ENCODE results near the gene PERM1. TPM values are rescaled to one million over a fixed set of nuclear protein-coding genes. Genes with fewer than 3 reads are reported as not detected.

The PERM1 gene
- total RNA-seq, 2 donors from 2014 or later: 0.80 to 3.9 TPM

DNA sequence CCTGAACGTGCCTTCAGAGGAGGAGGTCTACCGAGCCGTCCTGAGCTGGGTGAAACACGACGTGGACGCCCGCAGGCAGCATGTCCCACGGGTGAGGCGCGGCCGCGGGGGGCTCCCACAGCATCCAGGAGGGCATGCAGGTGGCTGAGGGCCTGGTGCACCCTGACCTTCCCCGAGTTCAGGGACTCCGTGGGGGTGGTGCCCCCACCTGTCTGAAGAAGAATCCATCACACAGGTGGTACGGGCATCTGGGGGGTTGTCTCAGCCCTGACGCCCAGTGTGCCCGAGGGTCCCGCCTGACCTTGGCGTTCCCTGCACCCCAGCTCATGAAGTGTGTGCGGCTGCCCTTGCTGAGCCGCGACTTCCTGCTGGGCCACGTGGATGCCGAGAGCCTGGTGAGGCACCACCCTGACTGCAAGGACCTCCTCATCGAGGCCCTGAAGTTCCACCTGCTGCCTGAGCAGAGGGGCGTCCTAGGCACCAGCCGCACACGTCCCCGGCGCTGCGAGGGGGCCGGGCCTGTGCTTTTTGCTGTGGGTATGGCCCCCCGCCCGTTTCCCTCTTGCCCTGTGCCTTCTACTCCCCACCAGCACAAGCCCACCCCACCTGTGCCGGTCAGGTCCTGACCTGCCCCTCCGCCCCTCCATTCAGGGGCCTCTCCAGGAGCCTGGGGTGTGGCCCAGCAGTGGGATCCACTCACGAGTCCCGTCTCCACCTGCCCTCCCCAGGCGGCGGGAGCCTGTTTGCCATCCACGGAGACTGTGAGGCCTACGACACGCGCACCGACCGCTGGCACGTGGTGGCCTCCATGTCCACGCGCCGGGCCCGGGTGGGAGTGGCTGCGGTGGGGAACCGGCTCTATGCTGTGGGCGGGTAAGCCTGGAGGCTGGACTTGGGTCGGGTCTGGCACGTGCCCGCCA is 19.3 kb downstream of the PERM1 start:
- no peak overlapping the region for H3K4me3 ChIP-seq
- WGBS: 94% methylated on average over 53 of the region's 57 CpGs
- H3K9me3 ChIP-seq: no peaks in the 10 kb centered on the region
- no peak overlapping the region for H3K27ac ChIP-seq
- peaks cover 8% of the 10 kb centered on the region for H3K4me1 ChIP-seq (replicated peaks)
- H3K36me3 ChIP-seq: no peaks in the 10 kb centered on the region
- intact Hi-C loops (cut with DNase I): no loop called here
- TF ChIP-seq, protein P1, sequence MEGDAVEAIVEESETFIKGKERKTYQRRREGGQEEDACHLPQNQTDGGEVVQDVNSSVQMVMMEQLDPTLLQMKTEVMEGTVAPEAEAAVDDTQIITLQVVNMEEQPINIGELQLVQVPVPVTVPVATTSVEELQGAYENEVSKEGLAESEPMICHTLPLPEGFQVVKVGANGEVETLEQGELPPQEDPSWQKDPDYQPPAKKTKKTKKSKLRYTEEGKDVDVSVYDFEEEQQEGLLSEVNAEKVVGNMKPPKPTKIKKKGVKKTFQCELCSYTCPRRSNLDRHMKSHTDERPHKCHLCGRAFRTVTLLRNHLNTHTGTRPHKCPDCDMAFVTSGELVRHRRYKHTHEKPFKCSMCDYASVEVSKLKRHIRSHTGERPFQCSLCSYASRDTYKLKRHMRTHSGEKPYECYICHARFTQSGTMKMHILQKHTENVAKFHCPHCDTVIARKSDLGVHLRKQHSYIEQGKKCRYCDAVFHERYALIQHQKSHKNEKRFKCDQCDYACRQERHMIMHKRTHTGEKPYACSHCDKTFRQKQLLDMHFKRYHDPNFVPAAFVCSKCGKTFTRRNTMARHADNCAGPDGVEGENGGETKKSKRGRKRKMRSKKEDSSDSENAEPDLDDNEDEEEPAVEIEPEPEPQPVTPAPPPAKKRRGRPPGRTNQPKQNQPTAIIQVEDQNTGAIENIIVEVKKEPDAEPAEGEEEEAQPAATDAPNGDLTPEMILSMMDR (IDR thresholded peaks at IDR 0.05): no peak
- TF ChIP-seq POLR2AphosphoS5 (IDR thresholded peaks at IDR 0.05) (no peak), POLR2A (IDR thresholded peaks at IDR 0.05) (no peak)
- no peaks in the 10 kb centered on the region for H3K27me3 ChIP-seq (replicated peaks; ENCODE audit: insufficient read depth)
- no peak for DNase-seq (ENCODE audit: low spot score)

DNA sequence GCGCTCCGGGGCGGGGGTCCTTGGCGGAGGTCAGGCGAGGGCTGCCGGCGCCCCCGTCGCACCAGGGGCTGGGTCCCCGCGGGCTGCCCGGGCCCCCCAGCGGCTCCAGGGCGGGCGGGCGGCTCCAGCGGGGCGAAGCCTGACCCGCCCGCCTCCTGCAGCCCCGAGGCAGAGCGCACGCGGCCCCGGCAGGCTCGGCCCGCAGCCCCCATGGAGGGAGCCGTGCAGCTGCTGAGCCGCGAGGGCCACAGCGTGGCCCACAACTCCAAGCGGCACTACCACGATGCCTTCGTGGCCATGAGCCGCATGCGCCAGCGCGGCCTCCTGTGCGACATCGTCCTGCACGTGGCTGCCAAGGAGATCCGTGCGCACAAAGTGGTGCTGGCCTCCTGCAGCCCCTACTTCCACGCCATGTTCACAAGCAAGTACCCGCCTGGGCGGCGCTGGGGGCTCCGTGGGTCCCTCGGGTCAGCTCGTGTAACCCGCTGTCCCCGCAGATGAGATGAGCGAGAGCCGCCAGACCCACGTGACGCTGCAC is 20.7 kb downstream of the PERM1 start:
- no peak overlapping the region for H3K27ac ChIP-seq
- peaks cover 10% of the 10 kb centered on the region for H3K4me1 ChIP-seq (replicated peaks)
- TF ChIP-seq POLR2AphosphoS5 (IDR thresholded peaks at IDR 0.05) (no peak), POLR2A (IDR thresholded peaks at IDR 0.05) (no peak)
- TF ChIP-seq, protein P1 (IDR thresholded peaks at IDR 0.05): no peak
- DNase-seq (ENCODE audit: low spot score): no peak
- intact Hi-C loops (cut with DNase I): no loop called here
- peaks cover 0 to 6% of the 10 kb centered on the region in 2 donors for H3K36me3 ChIP-seq
- no peaks in the 10 kb centered on the region for H3K9me3 ChIP-seq
- H3K4me3 ChIP-seq: peak overlapping the region; percentile 84 to 90
- no peaks in the 10 kb centered on the region for H3K27me3 ChIP-seq (replicated peaks; ENCODE audit: insufficient read depth)
- 41% methylated on average over 48 of the region's 56 CpGs for WGBS

- Histone ChIP-seq H3K4me3 (peak within 1 kb of the TSS; percentile 84 to 90), H3K9me3 (no peaks in the 10 kb centered on the region), H3K27ac (no peak within 1 kb of the TSS), H3K36me3 (peaks cover 5 to 8% of the 10 kb centered on the region in 2 donors), H3K27me3 (replicated peaks; ENCODE audit: insufficient read depth) (no peaks in the 10 kb centered on the region), H3K4me1 (replicated peaks) (peaks cover 6% of the 10 kb centered on the region)
- DNase-seq (ENCODE audit: low spot score): peak; percentile 46
- TF ChIP-seq POLR2A (IDR thresholded peaks at IDR 0.05) (no peak), POLR2AphosphoS5 (IDR thresholded peaks at IDR 0.05) (no peak)
- TF ChIP-seq, protein P1 (IDR thresholded peaks at IDR 0.05): no peak
- intact Hi-C loops (cut with DNase I): no loop called here
- WGBS: 1% methylated on average over 82 of the region's 109 CpGs
These were observed 21.3 kb downstream of the PERM1 start, which contains the start of gene KLHL17 for GRCh38 chr1:960363-961131. Gene KLHL17, plus strand, starts transcription at chr1:960584. Its CDS starts 110 bp downstream, at chr1:960694.

- Histone ChIP-seq H3K36me3 (peaks cover 9 to 12% of the 10 kb centered on the region in 2 donors), H3K9me3 (no peaks in the 10 kb centered on the region), H3K4me1 (replicated peaks) (peaks cover 6% of the 10 kb centered on the region), H3K27me3 (replicated peaks; ENCODE audit: insufficient read depth) (no peaks in the 10 kb centered on the region), H3K27ac (no peak overlapping the region), H3K4me3 (peak overlapping the region; percentile 84 to 90)
- TF ChIP-seq, protein P1 (IDR thresholded peaks at IDR 0.05): no peak
- no peak for TF ChIP-seq POLR2A (IDR thresholded peaks at IDR 0.05)
- no peak for TF ChIP-seq POLR2AphosphoS5 (IDR thresholded peaks at IDR 0.05)
- intact Hi-C loops (cut with DNase I): no loop called here
- DNase-seq (ENCODE audit: low spot score): no peak
- 26% methylated on average over 48 of the region's 57 CpGs for WGBS
These were observed 22.0 kb downstream of the PERM1 start for GRCh38 chr1:959731-960362.

Data from prostate gland (tissue), 2 donors.